Uterus (tissue), 4 donors: ENCODE results near the gene BMP6. TPM values are rescaled to one million over a fixed set of nuclear protein-coding genes. Genes with fewer than 3 reads are reported as not detected.
A peak's percentile ranks its signal among the peaks of the same experiment; 100 is the strongest.

ENCODE experiments used
- DNase-seq, 2 donors: peaks; one replicate each; pipeline ENCODE4 v3.0.0-alpha.2; 2019 to 2020
- H3K27ac ChIP-seq, 2 donors: fragments of 200-600 bp; sonication (generic); 1 replicate in 1 of 2; 2 replicates in 1 of 2; pipeline ENCODE4 v1.5.1; 2016 to 2018
- H3K27me3 ChIP-seq, 2 donors: fragments of 200-600 bp; sonication (generic); one replicate each; pipeline ENCODE4 v1.5.1; 2018 to 2019; ENCODE audit warnings: control low read depth in 1 of 2
- H3K36me3 ChIP-seq, 2 donors: fragments of 200-600 bp; sonication (generic); one replicate each; pipeline ENCODE4 v1.5.1; 2019; ENCODE audit warnings: control low read depth in 1 of 2
- H3K4me1 ChIP-seq, 2 donors: fragments of 200-600 bp; sonication (generic); one replicate each; pipeline ENCODE4 v1.5.1; 2018 to 2019; ENCODE audit warnings: control low read depth in 1 of 2
- H3K4me3 ChIP-seq, 2 donors: fragments of 200-600 bp; sonication (generic); 1 replicate in 1 of 2; 2 replicates in 1 of 2; pipeline ENCODE4 v1.5.1; 2018 to 2019; ENCODE audit warnings: mild to moderate bottlenecking in 1 of 2
- H3K9me3 ChIP-seq, 2 donors: fragments of 200-600 bp; sonication (generic); one replicate each; pipeline ENCODE4 v1.5.1; 2019; ENCODE audit warnings: control low read depth in 1 of 2
- POLR2A ChIP-seq, 2 donors: fragments of 450-650 bp; IDR thresholded peaks; one replicate each; pipeline ENCODE4 v1.6.1; 2016; ENCODE audit warnings: antibody characterized with exemption in 2 of 2, mild to moderate bottlenecking in 1 of 2, moderate library complexity in 1 of 2
- intact Hi-C: fragments of 100-400 bp; cut with DNase I; formaldehyde crosslinking; loops from one replicate; pipeline ENCODE4 v1.15.1; 2023; ENCODE audit warnings: low total_unique reads
- total RNA-seq, 4 donors: library from RNA; depleted of rRNA in 3 of 4; stranded (reverse); fragments of >200 nt in 3 of 4; gene quantifications; one replicate each; pipeline versions ENCODE4 v1.1.0 to v1.2.4, GENCODE V29; 2014 to 2023
- TF ChIP-seq, protein P1 (sequence below), 4 experiments: fragments of 200-600 bp in 2 of 4; fragments of 450-650 bp in 2 of 4; sonication (generic) in 2 of 4; IDR thresholded peaks; one replicate each; pipeline ENCODE4 v1.5.1; 2016 to 2019; ENCODE audit warnings: antibody characterized with exemption in 4 of 4, mild to moderate bottlenecking in 2 of 4, moderate library complexity in 1 of 4
- donor health status: DM: yes; HTN: yes; CAD: no.

The BMP6 gene
- total RNA-seq, 4 donors from 2014 or later, result 2.2 to 8.5 (median 4.4) TPM

DNA sequence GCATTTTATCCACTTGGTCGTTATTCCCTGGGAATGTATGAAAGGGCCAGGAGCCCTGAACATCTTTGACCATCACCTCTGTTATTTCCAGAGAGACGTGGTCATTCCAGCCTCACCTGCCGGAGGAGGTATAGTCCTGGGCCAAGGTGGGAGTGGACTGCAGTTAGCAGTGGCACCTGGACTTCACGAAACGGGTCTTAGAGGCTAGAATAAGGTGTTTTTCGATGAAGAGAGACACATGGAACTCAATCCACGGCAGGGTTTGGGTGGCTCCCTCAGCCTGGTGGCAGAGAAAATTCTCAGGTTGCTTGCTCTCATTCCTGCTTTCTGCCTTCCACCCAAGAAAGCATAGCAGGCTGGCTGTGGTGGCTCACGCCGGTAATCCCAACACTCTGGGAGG lies 48.0 kb downstream of the BMP6 start:
- Histone ChIP-seq H3K27ac (no peak overlapping the region), H3K27me3 (no peaks in the 10 kb centered on the region), H3K4me3 (no peak overlapping the region), H3K9me3 (no peaks in the 10 kb centered on the region), H3K36me3 (no peaks in the 10 kb centered on the region), H3K4me1 (no peaks in the 10 kb centered on the region)
- DNase-seq, result no peak
- intact Hi-C loops, result no loop called here
- TF ChIP-seq POLR2A (IDR thresholded peaks at IDR 0.05), result no peak
- TF ChIP-seq, protein P1, sequence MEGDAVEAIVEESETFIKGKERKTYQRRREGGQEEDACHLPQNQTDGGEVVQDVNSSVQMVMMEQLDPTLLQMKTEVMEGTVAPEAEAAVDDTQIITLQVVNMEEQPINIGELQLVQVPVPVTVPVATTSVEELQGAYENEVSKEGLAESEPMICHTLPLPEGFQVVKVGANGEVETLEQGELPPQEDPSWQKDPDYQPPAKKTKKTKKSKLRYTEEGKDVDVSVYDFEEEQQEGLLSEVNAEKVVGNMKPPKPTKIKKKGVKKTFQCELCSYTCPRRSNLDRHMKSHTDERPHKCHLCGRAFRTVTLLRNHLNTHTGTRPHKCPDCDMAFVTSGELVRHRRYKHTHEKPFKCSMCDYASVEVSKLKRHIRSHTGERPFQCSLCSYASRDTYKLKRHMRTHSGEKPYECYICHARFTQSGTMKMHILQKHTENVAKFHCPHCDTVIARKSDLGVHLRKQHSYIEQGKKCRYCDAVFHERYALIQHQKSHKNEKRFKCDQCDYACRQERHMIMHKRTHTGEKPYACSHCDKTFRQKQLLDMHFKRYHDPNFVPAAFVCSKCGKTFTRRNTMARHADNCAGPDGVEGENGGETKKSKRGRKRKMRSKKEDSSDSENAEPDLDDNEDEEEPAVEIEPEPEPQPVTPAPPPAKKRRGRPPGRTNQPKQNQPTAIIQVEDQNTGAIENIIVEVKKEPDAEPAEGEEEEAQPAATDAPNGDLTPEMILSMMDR (IDR thresholded peaks at IDR 0.05), result no peak

DNA sequence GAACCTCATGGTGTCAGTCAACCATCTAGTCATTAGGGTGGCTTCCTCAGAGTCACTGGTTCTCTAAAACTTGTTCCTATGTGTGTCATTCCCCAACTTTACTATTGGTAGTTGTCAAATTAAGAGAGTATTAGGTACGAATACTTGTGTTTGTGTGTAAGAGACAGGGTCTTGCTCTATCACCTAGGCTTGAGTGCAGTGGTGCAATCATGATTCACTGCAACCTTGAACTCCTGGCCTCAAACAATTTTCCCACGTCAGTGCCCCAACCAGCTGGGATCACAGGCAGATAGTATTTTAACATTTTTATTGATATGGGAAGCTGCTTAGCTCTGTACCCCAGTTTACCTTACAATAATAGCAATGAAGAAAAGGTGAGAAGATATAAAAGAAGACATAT lies 50.6 kb downstream of the BMP6 start:
- no peak for TF ChIP-seq POLR2A (IDR thresholded peaks at IDR 0.05)
- Histone ChIP-seq H3K27me3 (no peaks in the 10 kb centered on the region), H3K9me3 (no peaks in the 10 kb centered on the region), H3K4me1 (no peaks in the 10 kb centered on the region), H3K27ac (no peak overlapping the region), H3K36me3 (no peaks in the 10 kb centered on the region), H3K4me3 (no peak overlapping the region)
- intact Hi-C loops, result no loop called here
- DNase-seq, result no peak

DNA sequence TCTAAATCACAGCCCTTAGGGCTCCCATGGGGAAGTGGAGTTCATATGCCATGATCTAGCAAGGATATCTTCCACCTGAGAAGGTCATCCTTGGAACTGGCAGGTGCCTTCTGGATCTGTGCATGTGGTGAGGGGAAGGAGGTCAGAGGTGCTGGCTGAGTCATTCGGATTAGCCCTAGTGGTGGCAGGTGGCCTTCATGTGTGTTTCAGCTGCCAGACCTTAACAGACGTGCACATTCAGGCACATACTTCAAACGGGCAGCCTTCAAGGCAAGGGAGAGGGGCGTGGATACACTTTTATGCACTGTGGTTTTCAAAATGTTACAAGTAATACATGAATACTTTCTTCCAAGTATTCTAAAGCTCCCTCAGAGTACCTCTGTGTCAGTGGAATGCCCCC lies 51.2 kb downstream of the BMP6 start:
- intact Hi-C loops, result no loop called here
- no peak overlapping the region for H3K27ac ChIP-seq

DNA sequence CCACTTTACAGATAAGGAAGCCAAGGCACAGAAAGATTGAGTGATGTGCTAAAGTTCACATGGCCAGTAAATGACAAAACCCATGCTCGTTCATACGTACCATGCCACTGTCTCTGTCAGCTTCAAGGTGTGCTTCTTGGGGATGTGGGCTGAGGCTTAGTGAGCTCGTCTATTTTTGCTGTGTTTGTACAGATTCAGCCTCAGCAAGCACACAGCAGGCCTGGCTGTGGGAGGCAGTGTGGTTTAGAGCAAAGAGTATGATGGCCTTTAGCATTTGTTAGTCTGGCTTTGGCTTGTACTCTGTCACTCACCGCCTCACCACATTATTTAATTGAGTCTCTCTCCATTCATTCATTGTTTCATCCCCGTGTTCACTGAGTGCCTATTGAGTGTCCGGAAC lies 55.3 kb downstream of the BMP6 start:
- H3K4me1 ChIP-seq, result peaks cover 0 to 7% of the 10 kb centered on the region in 2 donors
- H3K4me3 ChIP-seq, result no peak overlapping the region
- no peak for TF ChIP-seq POLR2A (IDR thresholded peaks at IDR 0.05)
- TF ChIP-seq, protein P1 (IDR thresholded peaks at IDR 0.05), result no peak
- H3K9me3 ChIP-seq, result no peaks in the 10 kb centered on the region
- no peaks in the 10 kb centered on the region for H3K36me3 ChIP-seq
- no peak overlapping the region for H3K27ac ChIP-seq
- intact Hi-C loops, result no loop called here
- H3K27me3 ChIP-seq, result no peaks in the 10 kb centered on the region
- DNase-seq, result no peak

More for the DNA sequence above, 51.2 kb downstream of the BMP6 start:
- Histone ChIP-seq H3K9me3 (no peaks in the 10 kb centered on the region), H3K27me3 (no peaks in the 10 kb centered on the region), H3K4me3 (no peak overlapping the region), H3K36me3 (no peaks in the 10 kb centered on the region), H3K4me1 (no peaks in the 10 kb centered on the region)
- DNase-seq, result no peak
- no peak for TF ChIP-seq POLR2A (IDR thresholded peaks at IDR 0.05)
- TF ChIP-seq, protein P1 (IDR thresholded peaks at IDR 0.05), result no peak

DNA sequence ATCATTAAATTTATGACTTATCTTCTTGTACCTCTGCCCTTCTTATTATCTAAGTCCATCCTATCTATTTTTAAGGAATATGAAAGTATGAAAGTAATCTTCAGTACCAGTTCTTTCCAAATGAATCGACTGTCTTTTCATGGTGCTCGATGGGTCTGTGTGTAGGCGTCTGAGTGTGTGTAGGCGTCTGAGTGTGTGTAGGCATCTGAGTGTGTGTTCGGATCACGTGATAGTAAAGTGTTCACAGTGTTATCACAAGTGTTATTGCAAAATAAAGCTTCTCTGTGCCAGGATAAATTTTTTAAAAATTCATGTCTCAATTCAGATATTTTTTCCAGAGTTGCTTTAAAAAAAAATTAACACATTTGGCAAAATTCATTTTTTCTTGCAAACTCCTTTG lies 58.3 kb downstream of the BMP6 start:
- no peak overlapping the region for H3K27ac ChIP-seq
- peaks cover 7 to 10% of the 10 kb centered on the region in 2 donors for H3K4me1 ChIP-seq
- H3K36me3 ChIP-seq, result no peaks in the 10 kb centered on the region
- H3K4me3 ChIP-seq, result no peak overlapping the region
- no peak for DNase-seq
- intact Hi-C loops, result no loop called here
- H3K9me3 ChIP-seq, result no peaks in the 10 kb centered on the region
- TF ChIP-seq POLR2A (IDR thresholded peaks at IDR 0.05), result no peak
- TF ChIP-seq, protein P1 (IDR thresholded peaks at IDR 0.05), result no peak
- no peaks in the 10 kb centered on the region for H3K27me3 ChIP-seq

DNA sequence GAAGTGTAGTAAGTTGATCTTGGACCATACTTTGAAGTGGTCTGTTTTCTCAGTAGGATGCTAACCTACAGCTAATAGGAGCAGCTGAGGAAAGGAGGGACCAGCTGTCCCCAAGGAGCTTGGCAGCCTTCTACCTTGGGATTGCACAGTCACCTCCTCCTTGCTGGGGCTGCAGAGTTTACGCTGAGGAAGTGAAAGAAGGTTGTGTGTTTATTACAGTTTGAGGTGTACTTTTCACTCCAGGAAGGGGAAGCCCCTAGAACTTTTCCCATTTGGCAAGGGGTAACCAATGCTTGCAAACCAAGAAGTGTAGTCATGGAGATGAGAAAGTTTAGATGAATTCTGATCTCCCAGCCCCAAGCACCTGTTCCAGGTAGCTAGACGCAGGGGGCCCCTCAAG lies 58.8 kb downstream of the BMP6 start:
- H3K27me3 ChIP-seq, result no peaks in the 10 kb centered on the region
- peaks cover 7 to 10% of the 10 kb centered on the region in 2 donors for H3K4me1 ChIP-seq
- H3K36me3 ChIP-seq, result no peaks in the 10 kb centered on the region
- intact Hi-C loops, result no loop called here
- TF ChIP-seq, protein P1 (IDR thresholded peaks at IDR 0.05), result no peak
- no peak for TF ChIP-seq POLR2A (IDR thresholded peaks at IDR 0.05)
- H3K4me3 ChIP-seq, result no peak overlapping the region
- no peak for DNase-seq
- H3K9me3 ChIP-seq, result no peaks in the 10 kb centered on the region
- H3K27ac ChIP-seq, result peak overlapping the region; percentile 61 to 65
